IMR-90 (cell line): ENCODE measurements around the gene HIPK1. TPM values are rescaled to one million over a fixed set of nuclear protein-coding genes. Genes with fewer than 3 reads are reported as not detected.

ENCODE experiments used
- ATAC-seq: fragments of 200-7000 bp; cut with Tn5 transposase; 2 replicates; pipeline ENCODE4 v1.9.1; 2020; ENCODE audit warnings: low read depth, mild to moderate bottlenecking, moderate library complexity
- BruUV-seq: library from RNA; stranded (reverse); fragments of 400-500 nt; replicated peaks from 2 replicates; lab custom pipeline; 2021; lab: Mats Ljungman, UMichigan
- CTCF ChIA-PET: fragments of 300-600 bp; formaldehyde crosslinking; extraction: SDS; loops from one replicate; lab custom pipeline; 2021; ENCODE audit warnings: antibody characterized with exemption; lab: Yijun Ruan, JAX
- POLR2A ChIA-PET: fragments of 300-600 bp; sonication (Branson Sonifier 250); formaldehyde crosslinking; loops from one replicate; lab custom pipeline; 2022; ENCODE audit warnings: antibody characterized with exemption; ENCODE audit not compliant: unreplicated experiment; lab: Charles Lee
- DNase-seq: peaks from one replicate; pipeline ENCODE4 v3.0.0; 2013
- H2AFZ ChIP-seq: replicated peaks from 2 replicates; pipeline ENCODE3; 2013; ENCODE audit warnings: low read length, mild to moderate bottlenecking; ENCODE audit not compliant: poor library complexity
- H2AK5ac ChIP-seq: 2 replicates; pipeline ENCODE4 v1.6.1; 2013; ENCODE audit warnings: low read depth, low read length, inconsistent platforms
- H2AK9ac ChIP-seq: replicated peaks from 2 replicates; pipeline ENCODE3; 2013; ENCODE audit warnings: mild to moderate bottlenecking, low read depth, low read length, moderate library complexity; ENCODE audit not compliant: poor library complexity
- H2BK120ac ChIP-seq: 2 replicates; pipeline ENCODE4 v1.6.1; 2013; ENCODE audit warnings: low read depth, low read length, inconsistent platforms
- H2BK15ac ChIP-seq: 3 replicates; pipeline ENCODE4 v1.6.1; 2013; ENCODE audit warnings: low read depth, low read length, inconsistent platforms
- H2BK20ac ChIP-seq: 2 replicates; pipeline ENCODE4 v1.6.1; 2013; ENCODE audit warnings: low read depth, mild to moderate bottlenecking, inconsistent platforms, low read length, moderate library complexity
- H2BK5ac ChIP-seq: 2 replicates; pipeline ENCODE4 v1.6.1; 2013; ENCODE audit warnings: mild to moderate bottlenecking, low read depth, low read length, inconsistent platforms; ENCODE audit not compliant: poor library complexity, severe bottlenecking
- H3K14ac ChIP-seq: replicated peaks from 2 replicates; pipeline ENCODE4 v1.6.1; 2013; ENCODE audit warnings: low read depth, low read length, inconsistent platforms
- H3K18ac ChIP-seq: 2 replicates; pipeline ENCODE4 v1.6.1; 2013; ENCODE audit warnings: low read depth, low read length, control low read depth
- H3K23ac ChIP-seq: 2 replicates; pipeline ENCODE4 v1.6.1; 2013; ENCODE audit warnings: low read depth, low read length, inconsistent platforms
- H3K27ac ChIP-seq: 2 replicates; pipeline ENCODE4 v1.5.1; 2013; ENCODE audit warnings: mild to moderate bottlenecking, control low read depth, low read length; ENCODE audit not compliant: insufficient read depth
- H3K27me3 ChIP-seq: 2 replicates; pipeline ENCODE4 v1.6.1; 2013; ENCODE audit warnings: low read length; ENCODE audit not compliant: control insufficient read depth, insufficient read depth
- H3K36me3 ChIP-seq: 2 replicates; pipeline ENCODE4 v1.6.1; 2013; ENCODE audit warnings: low read length, mixed read lengths; ENCODE audit not compliant: control insufficient read depth, insufficient read depth
- H3K4ac ChIP-seq: 2 replicates; pipeline ENCODE4 v1.6.1; 2013; ENCODE audit warnings: low read depth, low read length, inconsistent platforms
- H3K4me1 ChIP-seq: 2 replicates; pipeline ENCODE4 v1.6.1; 2013; ENCODE audit warnings: low read length, mixed read lengths; ENCODE audit not compliant: control insufficient read depth, insufficient read depth
- H3K4me2 ChIP-seq: 2 replicates; pipeline ENCODE4 v1.6.1; 2013; ENCODE audit warnings: low read depth, mild to moderate bottlenecking, control low read depth, low read length, moderate library complexity
- H3K4me3 ChIP-seq: 2 replicates; pipeline ENCODE4 v1.5.1; 2013; ENCODE audit warnings: low read depth, mild to moderate bottlenecking, control low read depth, low read length, moderate library complexity; ENCODE audit not compliant: insufficient read depth
- H3K56ac ChIP-seq: 2 replicates; pipeline ENCODE4 v1.6.1; 2013; ENCODE audit warnings: low read length, inconsistent platforms; ENCODE audit not compliant: insufficient read depth; ENCODE audit errors: extremely low read depth
- H3K79me1 ChIP-seq, 2 experiments: 2 replicates each; pipeline ENCODE4 v1.6.1; 2013; ENCODE audit warnings: low read length in 2 of 2, inconsistent platforms in 1 of 2, low read depth in 1 of 2
- H3K9ac ChIP-seq: 2 replicates; pipeline ENCODE4 v1.6.1; 2013; ENCODE audit warnings: low read depth, low read length, control low read depth
- H3K9me1 ChIP-seq: 2 replicates; pipeline ENCODE4 v1.6.1; 2013; ENCODE audit warnings: low read length, inconsistent platforms; ENCODE audit not compliant: insufficient read depth
- H3K9me3 ChIP-seq: 2 replicates; pipeline ENCODE4 v1.6.1; 2013; ENCODE audit warnings: low read length; ENCODE audit not compliant: control insufficient read depth, insufficient read depth
- H4K20me1 ChIP-seq: 2 replicates; pipeline ENCODE4 v1.6.1; 2013; ENCODE audit warnings: low read length, inconsistent platforms; ENCODE audit not compliant: insufficient read depth
- H4K5ac ChIP-seq: 2 replicates; pipeline ENCODE4 v1.6.1; 2013; ENCODE audit warnings: mild to moderate bottlenecking, low read depth, low read length, control low read depth
- H4K8ac ChIP-seq, 2 experiments: 2 replicates each; pipeline ENCODE4 v1.6.1; 2013; ENCODE audit warnings: low read depth in 2 of 2, low read length in 2 of 2, control low read depth in 1 of 2, inconsistent platforms in 1 of 2
- H4K91ac ChIP-seq: 2 replicates; pipeline ENCODE4 v1.6.1; 2013; ENCODE audit warnings: low read depth, low read length, inconsistent platforms; ENCODE audit not compliant: insufficient read depth
- BHLHE40 ChIP-seq: fragments of 150-350 bp; IDR thresholded peaks from 2 replicates; pipeline ENCODE4 v1.6.1; 2016; ENCODE audit warnings: mild to moderate bottlenecking, low read depth, low read length
- CEBPB ChIP-seq: IDR thresholded peaks from 2 replicates; pipeline ENCODE4 v1.6.1; 2012; ENCODE audit warnings: low read depth, low read length, improper control_type of control experiment
- CHD1 ChIP-seq: IDR thresholded peaks from 2 replicates; pipeline ENCODE4 v1.6.1; 2012; ENCODE audit warnings: low read depth, low read length, improper control_type of control experiment
- MAFK ChIP-seq: IDR thresholded peaks from 2 replicates; pipeline ENCODE4 v1.6.1; 2012; ENCODE audit warnings: low read depth, low read length, improper control_type of control experiment
- MXI1 ChIP-seq: IDR thresholded peaks from 2 replicates; pipeline ENCODE4 v1.6.1; 2012; ENCODE audit warnings: low read depth, mild to moderate bottlenecking, low read length, moderate library complexity, borderline replicate concordance
- POLR2A ChIP-seq: IDR thresholded peaks from 2 replicates; pipeline ENCODE4 v1.6.1; 2012; ENCODE audit warnings: mild to moderate bottlenecking, low read depth, low read length
- RAD21 ChIP-seq: IDR thresholded peaks from 2 replicates; pipeline ENCODE4 v1.6.1; 2012; ENCODE audit warnings: low read length, improper control_type of control experiment
- RCOR1 ChIP-seq: IDR thresholded peaks from 2 replicates; pipeline ENCODE4 v1.6.1; 2012; ENCODE audit warnings: mild to moderate bottlenecking, low read length, improper control_type of control experiment; ENCODE audit not compliant: insufficient replicate concordance
- SMC3 ChIP-seq: fragments of 150-350 bp; IDR thresholded peaks from 2 replicates; pipeline ENCODE4 v1.6.1; 2016; ENCODE audit warnings: low read depth, mild to moderate bottlenecking, antibody characterized with exemption, low read length, moderate library complexity
- WGBS, 2 experiments: methylation state at CpG; one replicate each; pipeline versions ENCODE4 v1.1.5 to v1.1.7; 2013; ENCODE audit warnings: missing lambda C conversion rate in 2 of 2; ENCODE audit not compliant: insufficient read length in 1 of 2; ENCODE audit errors: extremely low coverage in 2 of 2; 5-methylcytosine and 5-hydroxymethylcytosine counted together
- dilution Hi-C: fragments of 300-500 bp; cut with HindIII; formaldehyde crosslinking; loops from one replicate; pipeline ENCODE4 v1.14.3; 2018; ENCODE audit warnings: low sequenced_read_pairs; ENCODE audit not compliant: unreplicated experiment
- in situ Hi-C: fragments of 300-500 bp; cut with MboI; formaldehyde crosslinking; loops from 3 replicates; pipeline ENCODE4 v1.14.3; 2019; ENCODE audit warnings: low sequenced_read_pairs, inconsistent platforms, mixed read lengths
- intact Hi-C: fragments of 100-400 bp; cut with micrococcal nuclease; formaldehyde crosslinking; loops from 2 replicates; pipeline ENCODE4 v1.10.0; 2022
- polyA plus RNA-seq, 3 experiments: library from polyadenylated mRNA; depleted of rRNA; stranded (reverse); fragments of >200 nt; gene quantifications; 2 replicates each; pipeline ENCODE4 v1.2.3, GENCODE V29; 2012; ENCODE audit warnings: low replicate concordance in 1 of 3
- total RNA-seq: library from RNA; depleted of rRNA; stranded (reverse); fragments of >200 nt; gene quantifications from 2 replicates; pipeline ENCODE4 v1.2.3, GENCODE V29; 2012
- TF ChIP-seq, protein P1 (sequence below): fragments of 150-350 bp; IDR thresholded peaks from 2 replicates; pipeline ENCODE4 v1.6.1; 2016; ENCODE audit warnings: low read depth, mild to moderate bottlenecking, low read length, moderate library complexity, borderline replicate concordance
- TF ChIP-seq, protein P2 (sequence below): conservative IDR thresholded peaks from 2 replicates; pipeline ENCODE4 v1.5.1; 2012; ENCODE audit warnings: mild to moderate bottlenecking, low read depth, low read length, improper control_type of control experiment
- TF ChIP-seq, protein P3 (sequence below): fragments of 150-350 bp; IDR thresholded peaks from 2 replicates; pipeline ENCODE4 v1.6.1; 2017; ENCODE audit warnings: mild to moderate bottlenecking, antibody characterized with exemption, low read length, low read depth

HIPK1 gene
- total and polyA plus RNA-seq, 2 of the 4 experiments (the other 2 are of a cell fraction), result 15.3 to 33.9 TPM

DNA sequence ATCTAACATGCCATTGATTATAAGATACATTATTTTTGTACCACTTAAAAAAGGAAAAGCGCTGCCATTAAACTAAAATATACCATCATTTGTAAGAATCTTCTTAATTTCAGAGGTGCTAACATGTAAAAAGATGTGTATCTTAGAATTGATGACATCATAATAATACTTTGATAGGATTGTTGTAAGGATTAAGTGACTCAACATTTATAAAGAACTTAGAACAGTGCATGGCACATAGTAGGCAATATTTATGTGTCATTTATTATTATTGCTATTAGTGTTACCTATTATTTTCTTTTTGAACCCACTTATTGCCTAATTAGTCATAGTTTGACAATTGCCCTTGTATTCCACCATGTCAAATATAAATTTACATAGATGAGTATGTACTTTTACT lies 21.8 kb downstream of the HIPK1 start:
- in situ Hi-C loops, result loop anchor here (25.0 kb wide), 1 partner anchor 761 kb away; the partner anchor contains the start of gene NRAS
- no CpG with 5 or more reads among the region's 1 CpG for WGBS, 2 experiments
- Histone ChIP-seq H3K56ac (no peak overlapping the region), H2BK120ac (no peak overlapping the region), H2AFZ (no peak overlapping the region), H3K9ac (no peak overlapping the region), H2BK20ac (no peak overlapping the region), H3K4ac (no peak overlapping the region), H2AK5ac (no peak overlapping the region), H4K8ac (no peak overlapping the region), H2BK15ac (no peak overlapping the region), H3K9me3 (no peaks in the 10 kb centered on the region), H3K23ac (no peak overlapping the region), H3K9me1 (peaks cover 3% of the 10 kb centered on the region; the same call in 1 of the 2 replicates), H3K4me3 (no peak overlapping the region), H3K27ac (no peak overlapping the region), H2BK5ac (no peak overlapping the region), H4K91ac (no peak overlapping the region), H3K4me1 (peaks cover 7% of the 10 kb centered on the region), H3K18ac (no peak overlapping the region), H2AK9ac (no peak overlapping the region), H4K20me1 (peaks cover 14% of the 10 kb centered on the region; the same call in 1 of the 2 replicates), H3K27me3 (no peaks in the 10 kb centered on the region), H3K79me1 (peaks cover 20 to 46% of the 10 kb centered on the region in 2 experiments), H3K36me3 (peaks cover 5% of the 10 kb centered on the region; the same call in 1 of the 2 replicates), H3K4me2 (no peak overlapping the region), H3K14ac (no peak overlapping the region), H4K5ac (no peak overlapping the region)
- TF ChIP-seq MAFK (no peak), CHD1 (no peak), RCOR1 (no peak), POLR2A (no peak), MXI1 (no peak), SMC3 (no peak), CEBPB (no peak), RAD21 (no peak), BHLHE40 (no peak)
- TF ChIP-seq, protein P1, sequence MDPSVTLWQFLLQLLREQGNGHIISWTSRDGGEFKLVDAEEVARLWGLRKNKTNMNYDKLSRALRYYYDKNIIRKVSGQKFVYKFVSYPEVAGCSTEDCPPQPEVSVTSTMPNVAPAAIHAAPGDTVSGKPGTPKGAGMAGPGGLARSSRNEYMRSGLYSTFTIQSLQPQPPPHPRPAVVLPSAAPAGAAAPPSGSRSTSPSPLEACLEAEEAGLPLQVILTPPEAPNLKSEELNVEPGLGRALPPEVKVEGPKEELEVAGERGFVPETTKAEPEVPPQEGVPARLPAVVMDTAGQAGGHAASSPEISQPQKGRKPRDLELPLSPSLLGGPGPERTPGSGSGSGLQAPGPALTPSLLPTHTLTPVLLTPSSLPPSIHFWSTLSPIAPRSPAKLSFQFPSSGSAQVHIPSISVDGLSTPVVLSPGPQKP, result no peak
- TF ChIP-seq, protein P2, sequence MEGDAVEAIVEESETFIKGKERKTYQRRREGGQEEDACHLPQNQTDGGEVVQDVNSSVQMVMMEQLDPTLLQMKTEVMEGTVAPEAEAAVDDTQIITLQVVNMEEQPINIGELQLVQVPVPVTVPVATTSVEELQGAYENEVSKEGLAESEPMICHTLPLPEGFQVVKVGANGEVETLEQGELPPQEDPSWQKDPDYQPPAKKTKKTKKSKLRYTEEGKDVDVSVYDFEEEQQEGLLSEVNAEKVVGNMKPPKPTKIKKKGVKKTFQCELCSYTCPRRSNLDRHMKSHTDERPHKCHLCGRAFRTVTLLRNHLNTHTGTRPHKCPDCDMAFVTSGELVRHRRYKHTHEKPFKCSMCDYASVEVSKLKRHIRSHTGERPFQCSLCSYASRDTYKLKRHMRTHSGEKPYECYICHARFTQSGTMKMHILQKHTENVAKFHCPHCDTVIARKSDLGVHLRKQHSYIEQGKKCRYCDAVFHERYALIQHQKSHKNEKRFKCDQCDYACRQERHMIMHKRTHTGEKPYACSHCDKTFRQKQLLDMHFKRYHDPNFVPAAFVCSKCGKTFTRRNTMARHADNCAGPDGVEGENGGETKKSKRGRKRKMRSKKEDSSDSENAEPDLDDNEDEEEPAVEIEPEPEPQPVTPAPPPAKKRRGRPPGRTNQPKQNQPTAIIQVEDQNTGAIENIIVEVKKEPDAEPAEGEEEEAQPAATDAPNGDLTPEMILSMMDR, result no peak
- TF ChIP-seq, protein P3, sequence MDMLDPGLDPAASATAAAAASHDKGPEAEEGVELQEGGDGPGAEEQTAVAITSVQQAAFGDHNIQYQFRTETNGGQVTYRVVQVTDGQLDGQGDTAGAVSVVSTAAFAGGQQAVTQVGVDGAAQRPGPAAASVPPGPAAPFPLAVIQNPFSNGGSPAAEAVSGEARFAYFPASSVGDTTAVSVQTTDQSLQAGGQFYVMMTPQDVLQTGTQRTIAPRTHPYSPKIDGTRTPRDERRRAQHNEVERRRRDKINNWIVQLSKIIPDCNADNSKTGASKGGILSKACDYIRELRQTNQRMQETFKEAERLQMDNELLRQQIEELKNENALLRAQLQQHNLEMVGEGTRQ, result no peak
- POLR2A ChIA-PET, result no interaction called here
- CTCF ChIA-PET, result no interaction called here
- no peak for ATAC-seq
- dilution Hi-C loops, result no loop called here
- intact Hi-C loops, result no loop called here
- no TSS peak for BruUV-seq
- DNase-seq, result no peak
